HEK293 (cell line): ENCODE results near the gene RIBC2.

Experiments used
- CTCF ChIA-PET: fragments of 350-600 bp; formaldehyde crosslinking; extraction: SDS; loops from one replicate; lab custom pipeline; 2021; ENCODE audit warnings: antibody characterized with exemption; lab: Yijun Ruan, JAX
- POLR2A ChIA-PET: fragments of 300-600 bp; formaldehyde crosslinking; extraction: SDS; loops from one replicate; lab custom pipeline; 2020; ENCODE audit warnings: antibody characterized with exemption, inconsistent platforms; lab: Yijun Ruan, JAX
- H3K27ac ChIP-seq: fragments of 200-500 bp; sonication (Bioruptor generic); 2 replicates; pipeline ENCODE4 v1.5.1; 2014; ENCODE audit warnings: low read depth, low read length, control low read depth, inconsistent platforms; ENCODE audit errors: extremely low read depth
- H3K36me3 ChIP-seq, 2 experiments: fragments of 200-500 bp in 1 of 2; sonication (Bioruptor generic) in 1 of 2; 1 replicate in 1 of 2; 2 replicates in 1 of 2; pipeline ENCODE4 v1.5.1; 2014 to 2017; ENCODE audit warnings: inconsistent platforms in 2 of 2, low read length in 2 of 2; ENCODE audit not compliant: control insufficient read depth in 2 of 2, insufficient read depth in 1 of 2
- H3K4me1 ChIP-seq: fragments of 200-500 bp; sonication (Bioruptor generic); 2 replicates; pipeline ENCODE4 v1.5.1; 2014; ENCODE audit warnings: mild to moderate bottlenecking, low read length, inconsistent platforms; ENCODE audit not compliant: control insufficient read depth, insufficient read depth
- H3K4me3 ChIP-seq: 2 replicates; pipeline ENCODE4 v1.5.1; 2011; ENCODE audit warnings: low read depth, mild to moderate bottlenecking, control low read depth, low read length, moderate library complexity
- H3K9me3 ChIP-seq: fragments of 200-500 bp; sonication (Bioruptor generic); 2 replicates; pipeline ENCODE4 v1.5.1; 2014; ENCODE audit warnings: low read depth, low read length, inconsistent platforms; ENCODE audit not compliant: control insufficient read depth, insufficient read depth
- ELK4 ChIP-seq: IDR thresholded peaks from 2 replicates; pipeline ENCODE4 v1.6.1; 2011; ENCODE audit warnings: mild to moderate bottlenecking, low read depth, low read length, borderline replicate concordance
- GLIS2 ChIP-seq: fragments of 450-650 bp; formaldehyde crosslinking; IDR thresholded peaks from 2 replicates; pipeline ENCODE4 v1.5.1; 2016; ENCODE audit warnings: missing biosample characterization, missing genetic modification characterization
- INSM2 ChIP-seq: fragments of 450-650 bp; formaldehyde crosslinking; IDR thresholded peaks from 2 replicates; pipeline ENCODE4 v1.5.1; 2016; ENCODE audit warnings: missing biosample characterization, missing genetic modification characterization
- KLF1 ChIP-seq: fragments of 450-650 bp; formaldehyde crosslinking; IDR thresholded peaks from 2 replicates; pipeline ENCODE4 v1.5.1; 2016; ENCODE audit warnings: missing biosample characterization, missing genetic modification characterization
- PRDM6 ChIP-seq: fragments of 450-650 bp; formaldehyde crosslinking; IDR thresholded peaks from 2 replicates; pipeline ENCODE4 v1.5.1; 2017; ENCODE audit warnings: missing biosample characterization, missing genetic modification characterization
- SCRT1 ChIP-seq: fragments of 450-650 bp; formaldehyde crosslinking; IDR thresholded peaks from 2 replicates; pipeline ENCODE4 v1.5.1; 2016; ENCODE audit warnings: missing biosample characterization, missing genetic modification characterization, borderline replicate concordance
- ZBTB11 ChIP-seq: fragments of 450-650 bp; formaldehyde crosslinking; conservative IDR thresholded peaks from 2 replicates; pipeline ENCODE4 v1.5.1; 2016; ENCODE audit warnings: low read depth, missing biosample characterization, missing genetic modification characterization
- ZIC2 ChIP-seq: fragments of 450-650 bp; formaldehyde crosslinking; IDR thresholded peaks from 2 replicates; pipeline ENCODE4 v1.5.1; 2016; ENCODE audit warnings: missing biosample characterization, missing genetic modification characterization
- ZNF132 ChIP-seq: fragments of 450-650 bp; formaldehyde crosslinking; IDR thresholded peaks from 2 replicates; pipeline ENCODE4 v1.5.1; 2017; ENCODE audit warnings: missing biosample characterization, missing genetic modification characterization, borderline replicate concordance
- ZNF2 ChIP-seq: fragments of 450-650 bp; formaldehyde crosslinking; IDR thresholded peaks from 2 replicates; pipeline ENCODE4 v1.5.1; 2016; ENCODE audit warnings: missing biosample characterization, missing genetic modification characterization
- ZNF239 ChIP-seq: fragments of 450-650 bp; formaldehyde crosslinking; IDR thresholded peaks from 2 replicates; pipeline ENCODE4 v1.5.1; 2016; ENCODE audit warnings: missing biosample characterization, missing genetic modification characterization
- ZNF600 ChIP-seq: fragments of 450-650 bp; formaldehyde crosslinking; IDR thresholded peaks from 2 replicates; pipeline ENCODE4 v1.5.1; 2016; ENCODE audit warnings: missing biosample characterization, missing genetic modification characterization
- ZNF610 ChIP-seq: fragments of 450-650 bp; formaldehyde crosslinking; IDR thresholded peaks from 2 replicates; pipeline ENCODE4 v1.5.1; 2016; ENCODE audit warnings: missing biosample characterization, missing genetic modification characterization, borderline replicate concordance
- ZNF621 ChIP-seq: fragments of 450-650 bp; formaldehyde crosslinking; IDR thresholded peaks from 2 replicates; pipeline ENCODE4 v1.5.1; 2017; ENCODE audit warnings: missing biosample characterization, missing genetic modification characterization
- ZNF623 ChIP-seq: fragments of 450-650 bp; formaldehyde crosslinking; IDR thresholded peaks from 2 replicates; pipeline ENCODE4 v1.5.1; 2016; ENCODE audit warnings: missing biosample characterization, missing genetic modification characterization
- ZNF658 ChIP-seq: fragments of 450-650 bp; formaldehyde crosslinking; IDR thresholded peaks from 2 replicates; pipeline ENCODE4; 2016; ENCODE audit warnings: missing biosample characterization, missing genetic modification characterization
- ZNF768 ChIP-seq: fragments of 450-650 bp; formaldehyde crosslinking; IDR thresholded peaks from 2 replicates; pipeline ENCODE4 v1.5.1; 2018; ENCODE audit warnings: missing biosample characterization, mild to moderate bottlenecking, missing genetic modification characterization

Gene RIBC2

GRCh38 chr22:45424241-45424731, 10.8 kb downstream of the RIBC2 start:
- CTCF ChIA-PET = no interaction called here
- no peaks in the 10 kb centered on the region for H3K36me3 ChIP-seq
- no peaks in the 10 kb centered on the region for H3K9me3 ChIP-seq
- no peak overlapping the region for H3K4me3 ChIP-seq
- POLR2A ChIA-PET = no interaction called here
- no peak for TF ChIP-seq PRDM6 (tag by site-specific recombination)
- no peak for TF ChIP-seq ZNF621 (tag by site-specific recombination)
- TF ChIP-seq GLIS2 = no peak
- TF ChIP-seq ELK4 = no peak
- no peak for TF ChIP-seq ZIC2 (tag by site-specific recombination)
- TF ChIP-seq ZNF623 (tag by site-specific recombination) = no peak
- no peak for TF ChIP-seq ZNF610 (tag by site-specific recombination)
- H3K27ac ChIP-seq = no peak overlapping the region
- H3K4me1 ChIP-seq = no peaks in the 10 kb centered on the region

GRCh38 chr22:45425101-45425500, 11.6 kb downstream of the RIBC2 start:
- no peaks in the 10 kb centered on the region for H3K4me1 ChIP-seq
- TF ChIP-seq ZNF600 (tag by site-specific recombination) (no peak), ZNF658 (tag by site-specific recombination) (no peak), ZNF768 (tag by site-specific recombination) (no peak), INSM2 (tag by site-specific recombination) (no peak), ZNF132 (no peak)
- POLR2A ChIA-PET = no interaction called here
- H3K27ac ChIP-seq = no peak overlapping the region
- H3K4me3 ChIP-seq = no peak overlapping the region
- no peaks in the 10 kb centered on the region for H3K36me3 ChIP-seq
- CTCF ChIA-PET = no interaction called here
- H3K9me3 ChIP-seq = no peaks in the 10 kb centered on the region

- Histone ChIP-seq H3K36me3 (no peaks in the 10 kb centered on the region), H3K4me3 (no peak overlapping the region), H3K9me3 (no peaks in the 10 kb centered on the region), H3K27ac (no peak overlapping the region), H3K4me1 (no peaks in the 10 kb centered on the region)
- ChIA-PET CTCF (no interaction called here), POLR2A (no interaction called here)
- TF ChIP-seq ZNF239 (tag by site-specific recombination) = no peak
- TF ChIP-seq ZNF2 (tag by site-specific recombination) = no peak
- TF ChIP-seq KLF1 (tag by site-specific recombination) = peak; percentile 34; the same call in 1 of the 2 replicates
- TF ChIP-seq SCRT1 (tag by site-specific recombination) = no peak
- TF ChIP-seq ZBTB11 (tag by site-specific recombination) = no peak
These were observed 12.2 kb downstream of the RIBC2 start for GRCh38 chr22:45425531-45426265.
